HG03066 (cell line): ENCODE measurements around the gene RAB3GAP1.
"Not testable (repeated sequence)": the region's sequence is repeated elsewhere in the genome, so short reads cannot be mapped to it uniquely, and the experiment has no call there.

Experiments used
- ATAC-seq: cut with Tn5 transposase; IDR thresholded peaks from one replicate; pipeline ENCODE4 v1.9.1; 2021; ENCODE audit warnings: low read depth; ENCODE audit not compliant: unreplicated experiment

Gene RAB3GAP1

DNA sequence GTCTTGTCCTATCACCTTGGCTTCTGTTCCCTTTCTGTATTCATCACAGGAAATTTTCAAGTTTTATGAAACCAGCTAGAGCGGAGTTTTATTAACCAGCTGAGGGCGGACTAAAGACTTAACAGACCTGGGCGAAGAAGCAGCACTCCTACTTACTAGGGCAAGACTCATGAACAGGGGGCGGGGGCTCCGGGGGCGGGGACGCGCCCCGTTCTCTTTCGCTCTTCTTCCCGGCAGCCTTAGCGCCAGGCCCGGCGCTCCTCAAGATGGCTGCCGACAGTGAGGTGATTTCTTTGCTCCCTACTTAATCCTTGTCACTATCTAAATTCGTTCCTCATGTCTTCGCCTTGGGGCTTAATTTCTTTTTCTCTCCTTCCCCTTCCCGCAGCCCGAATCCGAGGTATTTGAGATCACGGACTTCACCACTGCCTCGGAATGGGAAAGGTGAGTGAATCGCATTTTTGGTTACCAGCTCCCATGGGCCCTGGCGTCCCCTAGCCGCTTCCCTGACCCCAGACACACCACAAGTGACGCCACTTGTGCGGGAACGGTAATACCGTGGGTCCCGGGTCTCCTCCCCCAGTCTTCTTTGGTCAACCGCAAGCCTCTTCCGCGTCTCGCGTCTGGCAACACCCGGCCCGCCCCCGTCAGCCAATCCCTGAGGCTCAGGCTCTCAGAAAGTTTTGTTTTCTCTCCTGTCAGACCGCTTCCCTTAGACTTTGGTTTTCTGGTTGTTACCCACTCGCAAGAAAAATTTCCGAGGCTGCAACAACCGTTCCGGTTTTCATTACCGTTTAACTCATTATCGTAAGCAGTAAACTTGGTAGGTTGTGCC, at the start of gene RAB3GAP1:
TSS of gene RAB3GAP1 (plus strand) at position 251 of the 835 bp plus-strand sequence. CDS start at position 267, 16 bp downstream.
- ATAC-seq: peak; percentile 85

DNA sequence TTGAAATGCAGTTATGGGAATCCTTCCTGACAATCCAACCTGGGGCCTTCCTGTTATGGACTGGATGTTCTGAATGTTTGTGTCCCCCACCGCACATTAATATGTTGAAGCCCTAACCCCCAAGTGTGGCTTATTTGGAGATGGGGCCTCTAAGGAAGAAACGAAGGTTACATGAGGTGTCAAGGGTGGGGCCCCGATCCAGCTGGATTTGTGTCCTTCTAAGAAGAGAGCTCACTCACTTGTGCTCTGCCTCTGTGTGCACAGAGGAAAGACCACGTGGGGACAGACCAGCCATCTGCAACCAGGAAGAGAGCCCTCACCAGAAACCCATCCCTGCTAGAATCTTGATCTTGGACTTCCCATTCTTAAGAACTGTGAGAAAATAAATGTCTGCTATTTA, 49.3 kb upstream of the RAB3GAP1 start:
- ATAC-seq: no peak

DNA sequence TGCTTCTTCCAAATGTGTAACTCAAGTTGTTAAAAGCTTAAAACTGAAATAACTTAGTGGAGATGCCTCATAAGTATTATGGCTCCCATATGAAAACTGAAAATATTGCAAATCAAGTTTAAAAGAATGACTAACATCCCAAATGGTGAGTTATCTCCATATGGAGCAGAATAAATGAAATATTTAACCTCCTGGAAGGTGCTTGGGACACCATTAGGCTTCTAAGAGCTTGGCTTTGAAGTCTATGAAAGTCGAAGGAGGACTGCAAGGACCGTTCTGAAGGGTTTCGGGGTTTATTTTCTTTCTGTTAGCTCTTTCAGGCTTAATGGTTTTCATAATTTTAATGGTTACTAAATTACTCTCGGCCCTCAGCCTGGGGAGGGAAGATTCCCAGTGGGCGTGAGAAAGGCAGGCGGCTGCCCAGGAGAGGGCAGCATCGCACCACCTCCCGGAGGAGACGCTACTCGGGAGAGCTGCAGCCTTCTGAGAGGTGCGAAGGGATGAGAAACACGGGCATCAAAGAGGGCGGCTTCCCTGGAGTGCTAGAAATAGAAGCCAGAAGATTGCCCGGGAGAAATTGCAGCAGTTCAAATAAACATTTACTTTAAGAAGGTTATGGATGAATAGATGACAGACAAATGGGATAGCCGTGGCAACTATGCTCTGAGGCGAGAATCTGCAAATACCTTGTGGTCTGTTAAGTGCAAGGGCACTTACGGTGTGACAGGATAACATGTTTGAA, 47.9 kb upstream of the RAB3GAP1 start:
- peak; percentile 91 for ATAC-seq

DNA sequence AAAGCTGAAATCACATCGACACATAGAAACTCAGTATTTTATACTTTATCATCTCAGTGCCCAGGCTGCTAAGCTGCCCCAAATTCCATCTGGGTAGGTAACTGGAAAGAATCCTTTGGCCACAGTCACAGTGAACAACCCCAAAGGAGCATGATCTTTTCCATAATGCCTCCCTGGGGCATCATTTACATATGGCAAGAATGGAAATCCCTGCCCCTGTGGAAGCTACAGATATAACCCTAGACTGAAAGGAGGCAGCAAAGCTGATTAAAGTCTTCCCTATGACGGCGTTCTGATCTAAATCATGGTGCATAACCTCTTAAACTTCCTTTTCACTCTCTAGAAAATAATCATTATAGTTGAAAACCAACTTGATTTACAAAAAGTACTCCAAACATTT, 46.3 kb upstream of the RAB3GAP1 start:
- ATAC-seq: no peak

DNA sequence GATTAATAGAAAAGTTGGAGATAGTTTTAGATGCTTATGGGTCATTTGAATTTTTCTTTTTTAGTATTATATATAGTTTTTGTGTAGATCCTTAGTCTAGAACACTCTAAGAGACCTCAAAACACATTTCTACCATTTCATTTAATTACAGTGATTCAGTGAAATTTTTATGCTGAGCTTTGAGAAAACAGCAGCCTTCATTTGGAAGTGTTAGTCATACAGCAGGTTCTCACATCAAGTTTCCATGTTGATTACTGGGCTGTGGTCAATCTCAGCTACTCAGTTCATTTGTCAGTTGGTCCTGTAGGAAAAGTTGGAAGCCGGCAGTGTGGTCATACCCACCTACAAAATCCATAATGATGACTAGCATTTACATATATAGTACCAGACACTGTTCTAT, 42.8 kb upstream of the RAB3GAP1 start:
- ATAC-seq: no peak

DNA sequence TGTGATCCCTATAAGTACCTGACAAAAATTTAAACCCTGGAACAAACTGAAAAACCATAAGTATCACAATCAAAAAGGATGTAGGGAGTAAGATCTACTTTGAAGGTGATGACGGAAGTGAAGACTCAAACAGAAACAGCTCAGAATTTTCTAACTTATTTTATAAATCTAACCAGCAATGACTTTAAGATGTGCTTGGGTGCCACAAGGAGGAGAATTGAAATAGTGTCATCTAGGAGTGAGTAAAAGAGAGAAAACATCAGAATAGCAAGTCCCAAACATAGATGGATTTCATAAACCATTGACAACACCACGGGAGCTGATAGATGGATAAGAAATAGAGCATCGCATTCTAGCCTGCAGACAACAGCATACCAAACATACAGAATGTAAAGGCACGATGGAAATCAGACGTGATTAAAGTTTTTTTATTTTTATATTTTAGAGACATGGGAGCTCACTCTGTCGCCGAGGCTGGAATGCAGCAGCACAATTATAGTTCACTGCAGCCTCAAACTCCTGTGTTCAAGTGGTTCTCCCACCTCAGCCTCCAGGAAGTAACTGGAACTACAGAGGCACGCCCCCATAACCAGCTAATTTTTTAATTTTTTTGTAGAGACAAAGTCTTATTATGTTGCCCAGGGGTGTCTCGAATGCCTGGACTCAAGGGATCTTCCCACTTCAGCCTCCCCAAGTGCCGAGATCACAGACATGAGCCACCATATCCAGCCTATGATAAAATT, 41.7 kb upstream of the RAB3GAP1 start:
- no peak for ATAC-seq

DNA sequence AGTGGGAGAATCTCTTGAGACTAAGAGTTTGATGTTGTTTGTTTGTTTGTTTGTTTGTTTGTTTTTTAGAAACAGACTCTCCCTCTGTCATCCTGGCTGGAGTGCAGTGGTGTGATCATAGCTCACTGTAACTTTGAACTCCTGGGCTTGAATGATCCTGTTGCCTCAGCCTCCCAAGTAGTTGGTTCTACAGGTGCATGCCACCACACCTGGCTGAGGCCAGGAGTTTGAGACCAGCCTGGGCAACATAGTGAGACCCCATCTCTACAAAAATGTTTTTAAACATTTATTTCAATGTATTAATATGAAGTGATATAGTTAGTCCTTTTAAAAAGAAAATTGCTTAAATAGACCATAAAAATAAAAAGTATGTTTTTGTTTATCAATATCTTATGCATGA, 40.5 kb upstream of the RAB3GAP1 start:
- ATAC-seq: no peak

DNA sequence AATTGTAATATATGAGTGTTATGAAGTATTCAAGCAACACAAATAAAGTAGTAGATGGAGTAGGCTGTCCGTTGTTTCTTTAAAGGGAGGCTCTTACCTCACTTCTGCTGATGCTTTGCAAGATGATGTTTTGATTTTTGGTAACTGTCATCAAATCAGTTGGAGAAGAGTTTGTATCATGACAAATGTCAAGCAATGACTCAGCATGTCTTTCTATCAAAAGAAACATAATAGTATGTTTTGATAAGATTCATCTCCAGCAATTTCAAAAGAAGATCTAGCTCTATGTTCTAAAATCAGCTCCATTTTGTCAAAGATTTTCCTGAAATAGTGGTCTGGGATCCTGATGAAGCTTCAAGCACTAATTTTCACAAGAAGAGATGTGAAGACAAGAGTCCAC, 30.5 kb upstream of the RAB3GAP1 start:
- ATAC-seq: no peak

DNA sequence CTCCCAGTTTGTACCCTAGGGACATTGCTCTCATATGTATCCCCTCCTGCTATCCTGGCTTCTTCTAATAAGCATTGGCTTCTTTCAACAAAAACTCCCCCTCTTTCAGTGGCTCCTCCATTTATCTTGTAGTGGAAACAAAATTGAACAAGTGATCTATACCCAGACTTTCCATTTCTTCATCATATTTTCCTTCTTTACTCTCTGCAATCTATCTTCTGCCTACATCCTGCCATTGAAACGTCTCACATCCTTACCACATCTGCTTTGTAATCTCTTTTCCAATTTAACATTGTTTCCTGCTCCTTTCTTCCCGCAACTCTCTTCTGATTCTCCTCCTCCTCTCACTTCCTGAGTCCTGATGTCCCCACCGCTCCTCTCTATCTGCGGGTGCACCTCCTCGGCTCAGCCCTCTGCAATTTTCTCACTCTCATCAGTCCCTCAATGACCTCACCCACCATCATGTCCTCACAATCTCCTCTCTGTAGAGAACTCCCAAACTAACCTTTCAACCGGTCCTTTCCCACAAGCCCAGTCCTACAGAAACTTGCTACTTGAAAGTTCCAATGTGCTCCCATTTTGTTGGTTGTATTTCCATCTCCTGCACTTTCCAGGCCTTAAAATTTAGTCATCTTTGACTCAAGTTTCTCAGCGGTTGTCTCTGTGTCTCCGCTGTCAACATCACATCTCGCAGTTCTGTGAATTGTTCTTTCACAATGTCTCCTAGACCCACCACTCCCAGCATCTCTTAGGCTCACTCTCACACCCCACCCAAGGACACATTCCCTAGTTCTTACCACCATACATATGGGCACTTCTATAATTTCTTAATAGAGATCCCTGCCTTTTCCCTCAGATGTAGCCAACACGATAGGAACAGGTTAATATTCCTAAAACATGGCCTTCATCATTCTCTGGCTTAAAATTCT, 28.9 kb upstream of the RAB3GAP1 start:
- no peak for ATAC-seq

DNA sequence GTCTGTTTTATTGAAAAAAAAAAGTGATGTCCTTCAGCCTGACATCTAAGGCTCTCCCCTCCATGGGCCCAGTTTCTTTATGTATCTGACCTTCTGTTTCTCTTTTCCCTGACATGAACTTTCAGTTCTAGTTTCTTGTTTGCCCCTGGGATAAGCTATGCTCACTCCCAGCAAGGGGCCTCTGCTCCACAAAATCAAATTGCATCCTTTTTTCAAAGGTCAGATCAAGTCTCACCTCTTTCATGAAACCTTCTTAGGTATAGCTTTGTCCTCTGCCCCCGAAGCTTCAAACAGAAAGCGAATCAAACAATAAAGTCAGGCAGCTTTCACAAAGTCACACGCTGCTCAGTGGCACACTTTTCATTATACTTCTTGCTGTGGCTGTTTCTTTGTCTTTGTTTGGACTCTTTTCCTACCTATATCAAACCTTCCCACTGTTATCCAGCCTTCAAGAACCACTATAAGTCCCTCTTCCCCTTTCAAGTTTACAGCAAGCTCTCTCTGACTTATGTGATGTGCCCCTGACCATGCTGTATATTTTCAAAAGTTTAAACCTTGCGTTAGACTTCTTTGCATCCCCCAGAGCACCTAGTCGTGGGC, 28.1 kb upstream of the RAB3GAP1 start:
- ATAC-seq: no peak

DNA sequence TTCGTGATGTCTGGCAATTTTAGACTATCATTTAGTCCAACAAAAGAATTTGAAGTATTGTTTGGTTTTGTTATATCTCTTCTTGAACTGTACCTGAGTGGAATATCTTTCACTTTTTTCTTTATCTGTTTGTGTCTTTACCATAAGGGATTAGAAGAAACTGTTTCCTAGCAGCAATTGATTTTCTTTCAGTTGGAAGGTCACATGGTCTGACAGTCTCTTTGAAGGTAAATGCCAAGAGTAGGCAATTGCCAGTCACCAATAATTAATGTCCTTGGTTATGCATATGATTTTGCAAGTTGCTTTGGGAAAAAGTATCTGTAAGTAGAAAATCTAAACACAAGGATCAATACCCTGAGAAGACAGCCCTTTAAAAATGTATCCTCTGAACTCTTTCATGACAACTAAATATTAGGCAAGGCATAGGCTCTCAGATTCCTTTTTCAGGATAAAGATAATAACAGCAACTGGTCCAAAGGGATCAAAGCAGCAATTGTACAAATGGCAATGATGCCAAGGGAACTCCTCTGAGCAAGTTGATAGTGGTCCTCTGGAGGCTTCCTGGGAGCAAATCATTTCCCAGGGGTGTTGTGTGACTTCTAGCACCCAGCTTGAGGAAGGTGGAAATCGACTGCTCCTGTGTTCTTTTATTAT, 22.5 kb upstream of the RAB3GAP1 start:
- ATAC-seq: no peak

DNA sequence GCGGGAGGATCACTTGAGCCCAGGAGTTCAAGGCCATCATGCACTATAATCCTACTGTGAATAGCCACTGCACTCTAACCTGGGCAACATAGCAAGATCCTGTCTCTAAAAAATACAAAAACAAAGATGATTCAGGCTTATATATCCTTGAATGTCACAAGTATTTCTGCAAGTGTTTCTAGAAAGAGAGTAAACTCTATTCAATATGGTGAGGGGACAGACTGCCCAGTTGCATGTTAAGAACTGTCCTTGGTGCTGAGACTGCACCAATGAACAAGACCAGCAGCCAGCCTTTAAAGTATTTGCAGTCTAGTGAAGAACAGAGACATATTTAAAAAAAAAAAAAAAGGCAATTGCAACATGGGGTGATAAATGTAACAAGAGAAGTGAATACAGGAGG, 21.3 kb upstream of the RAB3GAP1 start:
- ATAC-seq: no peak

DNA sequence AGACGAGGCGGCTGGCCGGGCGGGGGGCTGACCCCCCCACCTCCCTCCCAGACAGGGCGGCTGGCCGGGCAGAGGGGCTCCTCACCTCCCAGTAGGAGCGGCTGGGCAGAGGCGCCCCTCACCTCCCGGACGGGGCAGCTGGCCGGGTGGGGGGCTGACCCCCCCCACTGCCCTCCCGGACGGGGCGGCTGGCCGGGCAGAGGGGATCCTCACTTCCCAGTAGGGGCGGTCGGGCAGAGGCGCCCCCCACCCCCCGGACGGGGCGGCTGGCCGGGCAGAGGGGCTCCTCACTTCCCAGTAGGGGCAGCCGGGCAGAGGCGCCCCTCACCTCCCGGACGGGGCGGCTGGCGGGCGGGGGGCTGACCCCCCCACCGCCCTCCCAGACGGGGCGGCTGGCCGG, 18.9 kb upstream of the RAB3GAP1 start:
- ATAC-seq: not testable (repeated sequence)

DNA sequence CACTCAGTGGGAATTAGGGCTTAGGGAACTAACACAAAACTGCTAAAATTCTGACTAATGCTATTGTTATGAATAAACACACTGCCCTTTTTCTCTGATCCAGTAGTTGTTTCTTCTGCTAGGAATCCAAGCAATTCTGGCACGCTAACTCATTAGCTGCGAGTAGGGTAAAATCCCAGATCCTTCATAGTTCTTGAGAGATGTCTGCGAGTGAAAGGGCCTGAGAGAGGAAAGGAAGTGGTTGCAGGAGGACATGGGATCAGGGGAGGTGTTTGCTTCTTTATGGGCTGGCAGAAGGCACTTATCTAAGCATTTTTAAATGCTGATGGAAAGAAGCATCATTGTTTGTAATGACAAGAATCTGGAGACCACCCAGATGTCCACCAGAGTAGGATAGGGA, 14.3 kb upstream of the RAB3GAP1 start:
- ATAC-seq: no peak

DNA sequence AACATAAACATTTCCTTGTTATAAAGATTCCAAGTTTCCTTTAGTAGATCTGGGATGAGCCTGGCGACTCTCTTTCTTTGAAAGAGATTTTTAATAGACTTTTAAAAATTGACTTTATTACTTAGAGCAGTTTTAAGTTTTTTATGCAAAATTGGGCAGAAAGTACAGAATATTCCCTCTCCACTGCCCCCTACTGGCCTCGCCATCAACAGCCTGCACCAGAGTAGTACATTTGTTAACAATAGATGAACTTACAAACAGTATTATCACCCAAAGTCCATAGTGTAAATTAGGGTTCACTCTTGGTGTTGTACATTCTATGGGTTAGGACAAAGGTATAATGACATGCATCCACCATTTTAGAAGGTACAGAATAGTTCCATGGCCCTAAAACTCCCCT, 8.7 kb upstream of the RAB3GAP1 start:
- ATAC-seq: no peak

DNA sequence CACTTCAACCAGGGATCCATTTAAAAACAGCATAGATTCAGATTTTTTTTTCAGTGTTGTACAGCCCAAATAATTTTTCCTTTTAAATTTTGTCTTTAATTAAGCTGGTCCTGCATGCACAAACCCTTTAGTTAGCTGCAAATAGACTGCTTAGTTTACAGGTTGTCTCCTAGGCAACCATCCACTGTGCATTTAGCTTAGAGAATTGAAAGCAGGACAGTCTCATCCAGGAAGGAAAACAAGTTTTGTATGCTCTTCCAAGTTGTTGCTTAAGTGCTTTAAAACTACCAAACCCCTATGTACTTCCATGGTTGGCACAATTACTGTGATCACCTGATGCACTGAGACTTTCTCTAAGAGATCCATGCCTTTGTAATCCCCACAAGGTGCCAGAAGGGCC, 4.8 kb upstream of the RAB3GAP1 start, which contains the start of gene MAP3K19:
TSS of gene MAP3K19 (minus strand) at position 148 of the 400 bp plus-strand sequence. CDS start 22,800 bp downstream, outside the sequence.
- ATAC-seq: no peak

DNA sequence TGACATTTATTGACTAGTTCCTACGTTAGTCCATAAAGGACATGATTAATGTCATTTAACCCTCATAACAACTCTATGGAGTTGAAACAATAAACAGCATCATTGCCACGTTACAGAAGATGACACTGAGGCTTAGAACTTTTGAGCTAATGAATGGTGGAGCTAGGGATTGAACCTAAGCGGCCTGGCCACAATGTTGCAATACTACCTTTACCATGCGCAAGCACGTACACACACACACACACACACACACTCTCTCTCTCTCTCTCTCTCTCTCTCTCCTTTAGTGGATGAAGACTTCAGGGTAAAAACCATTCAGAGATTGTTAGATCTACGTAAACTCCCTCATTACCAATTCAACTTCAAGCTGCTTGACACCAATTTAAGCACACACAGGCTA, 4.0 kb upstream of the RAB3GAP1 start:
- no peak for ATAC-seq

DNA sequence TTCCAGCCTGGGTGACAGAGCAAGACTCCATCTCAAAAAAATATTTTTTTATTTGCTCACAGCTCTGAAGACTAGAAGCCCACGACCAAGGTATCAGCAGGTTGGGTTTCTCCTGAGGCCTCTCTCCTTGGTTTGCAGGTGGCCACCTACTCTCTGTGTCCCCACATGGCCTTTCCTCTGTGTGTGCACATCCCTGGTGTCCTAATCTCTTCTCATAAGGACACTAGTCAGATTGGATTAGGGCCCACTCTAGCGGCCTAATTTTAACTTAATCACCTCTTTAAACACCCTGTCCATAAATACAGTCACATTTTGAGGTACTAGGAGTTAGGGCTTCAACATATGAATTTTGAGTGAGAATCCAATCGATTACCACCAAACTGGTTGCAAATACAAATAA, 2.0 kb upstream of the RAB3GAP1 start:
- no peak for ATAC-seq

DNA sequence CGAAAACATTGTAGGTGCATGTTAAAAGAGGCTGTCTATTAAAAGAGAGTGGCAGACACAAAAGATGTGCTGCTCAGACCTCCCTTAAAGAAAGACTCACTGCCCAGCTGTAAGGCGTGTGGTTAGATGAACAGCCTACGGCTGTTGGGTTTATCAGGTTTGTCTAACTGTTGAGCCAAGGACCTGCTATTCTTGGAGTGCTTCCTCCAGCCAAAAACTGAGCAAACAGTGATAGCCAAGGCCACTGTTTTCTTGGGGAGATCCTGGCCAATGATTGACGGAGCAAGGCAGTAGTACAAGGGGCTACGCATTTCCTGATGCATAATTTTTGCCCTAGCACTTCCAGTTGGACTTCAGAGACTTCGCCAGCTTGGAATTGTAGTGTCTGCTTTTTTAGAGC, 1.4 kb upstream of the RAB3GAP1 start:
- no peak for ATAC-seq
